Choroid plexus epithelial cell (primary cell): ENCODE measurements around the gene CYP20A1.
"Not testable (repeated sequence)": the region's sequence is repeated elsewhere in the genome, so short reads cannot be mapped to it uniquely, and the experiment has no call there.

Experiments
- DNase-seq: peaks from one replicate; pipeline ENCODE4 v3.0.0-alpha.2; 2010; ENCODE audit warnings: low read depth
- H3K4me3 ChIP-seq: 2 replicates; pipeline ENCODE4 v1.5.1; 2011; ENCODE audit warnings: low read depth, mild to moderate bottlenecking, control low read depth, low read length, moderate library complexity
- TF ChIP-seq, protein P1 (sequence below): conservative IDR thresholded peaks from 2 replicates; pipeline ENCODE4 v1.5.1; 2011; ENCODE audit warnings: low read depth, mild to moderate bottlenecking, control low read depth, inconsistent platforms, low read length, moderate library complexity

The CYP20A1 gene

GRCh38 chr2:203301667-203302066 is 62.8 kb downstream of the CYP20A1 start:
- no peak for DNase-seq
- TF ChIP-seq, protein P1, sequence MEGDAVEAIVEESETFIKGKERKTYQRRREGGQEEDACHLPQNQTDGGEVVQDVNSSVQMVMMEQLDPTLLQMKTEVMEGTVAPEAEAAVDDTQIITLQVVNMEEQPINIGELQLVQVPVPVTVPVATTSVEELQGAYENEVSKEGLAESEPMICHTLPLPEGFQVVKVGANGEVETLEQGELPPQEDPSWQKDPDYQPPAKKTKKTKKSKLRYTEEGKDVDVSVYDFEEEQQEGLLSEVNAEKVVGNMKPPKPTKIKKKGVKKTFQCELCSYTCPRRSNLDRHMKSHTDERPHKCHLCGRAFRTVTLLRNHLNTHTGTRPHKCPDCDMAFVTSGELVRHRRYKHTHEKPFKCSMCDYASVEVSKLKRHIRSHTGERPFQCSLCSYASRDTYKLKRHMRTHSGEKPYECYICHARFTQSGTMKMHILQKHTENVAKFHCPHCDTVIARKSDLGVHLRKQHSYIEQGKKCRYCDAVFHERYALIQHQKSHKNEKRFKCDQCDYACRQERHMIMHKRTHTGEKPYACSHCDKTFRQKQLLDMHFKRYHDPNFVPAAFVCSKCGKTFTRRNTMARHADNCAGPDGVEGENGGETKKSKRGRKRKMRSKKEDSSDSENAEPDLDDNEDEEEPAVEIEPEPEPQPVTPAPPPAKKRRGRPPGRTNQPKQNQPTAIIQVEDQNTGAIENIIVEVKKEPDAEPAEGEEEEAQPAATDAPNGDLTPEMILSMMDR: no peak
- no peak overlapping the region for H3K4me3 ChIP-seq

DNA sequence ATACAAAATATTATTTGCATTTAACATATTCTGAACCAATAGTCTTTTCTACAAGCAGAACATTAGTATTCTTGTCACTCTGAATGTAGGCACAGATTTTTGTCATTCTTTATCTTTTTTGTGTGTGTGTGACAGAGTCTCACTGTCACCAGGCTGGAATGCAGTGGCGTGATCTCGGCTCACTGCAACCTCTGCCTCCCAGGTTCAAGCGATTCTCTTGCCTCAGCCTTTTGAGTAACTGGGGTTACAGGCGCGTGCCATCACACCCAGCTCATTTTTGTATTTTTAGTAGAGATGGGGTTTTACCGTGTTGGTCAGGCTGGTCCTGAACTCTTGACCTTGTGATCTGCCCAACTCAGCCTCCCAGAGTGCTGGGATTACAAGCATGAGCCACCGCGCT is 63.8 kb downstream of the CYP20A1 start:
- DNase-seq, H3K4me3 ChIP-seq: not testable (repeated sequence)

DNA sequence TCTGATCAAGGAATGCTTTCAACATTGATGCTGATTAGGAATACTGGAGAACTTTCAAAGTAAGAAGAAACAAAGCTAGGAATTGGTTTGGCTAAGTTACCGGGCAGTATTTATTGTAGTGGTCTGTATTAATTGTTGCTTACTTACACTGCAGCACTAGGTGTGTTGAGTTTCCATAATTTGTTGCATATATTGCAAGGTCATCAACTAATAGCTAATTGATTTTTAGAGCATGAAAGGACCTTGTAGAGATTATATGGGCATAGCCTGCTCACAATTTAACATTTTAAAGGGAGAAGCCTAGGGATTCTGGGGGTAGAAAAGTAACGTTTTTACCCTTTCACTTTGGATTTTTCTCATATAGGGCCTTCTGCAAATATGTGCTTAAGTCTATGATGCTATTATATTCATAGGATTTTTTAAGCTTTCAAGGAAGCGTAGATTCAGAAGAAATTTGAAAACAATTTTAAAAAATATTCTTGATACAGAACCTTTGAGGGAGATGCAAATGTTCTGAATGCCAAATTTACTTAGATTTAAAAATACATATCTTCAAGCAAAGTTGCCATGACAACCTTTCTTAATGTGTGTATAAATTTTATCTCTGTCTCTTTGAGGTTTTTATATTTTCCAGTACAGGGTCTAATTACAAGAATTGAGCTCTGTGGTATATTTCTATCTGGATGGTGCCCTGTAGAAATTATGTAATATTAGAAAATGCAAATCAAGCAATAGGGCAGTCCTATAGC is 72.0 kb downstream of the CYP20A1 start:
- DNase-seq: no peak
- no peak overlapping the region for H3K4me3 ChIP-seq
- TF ChIP-seq, protein P1: no peak

DNA sequence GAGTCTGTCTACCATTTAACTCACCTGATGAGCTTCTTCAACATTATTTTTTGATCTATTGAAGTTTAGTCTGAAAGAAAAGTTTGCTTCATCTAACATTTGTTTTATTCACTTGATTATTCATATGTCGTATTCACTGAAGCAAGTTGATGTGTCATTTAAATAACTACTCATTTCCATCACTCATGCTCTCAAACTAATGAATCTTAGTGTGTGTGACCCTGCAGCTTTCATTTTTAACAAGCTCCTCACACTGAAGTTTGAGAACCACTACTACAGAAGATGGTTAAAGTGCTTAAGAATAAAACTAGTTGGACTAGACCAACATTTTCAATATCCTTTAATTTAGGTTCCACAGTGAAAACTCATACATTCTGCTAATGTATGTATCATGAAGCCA is 87.5 kb downstream of the CYP20A1 start:
- H3K4me3 ChIP-seq: no peak overlapping the region
- TF ChIP-seq, protein P1: no peak
- no peak for DNase-seq

DNA sequence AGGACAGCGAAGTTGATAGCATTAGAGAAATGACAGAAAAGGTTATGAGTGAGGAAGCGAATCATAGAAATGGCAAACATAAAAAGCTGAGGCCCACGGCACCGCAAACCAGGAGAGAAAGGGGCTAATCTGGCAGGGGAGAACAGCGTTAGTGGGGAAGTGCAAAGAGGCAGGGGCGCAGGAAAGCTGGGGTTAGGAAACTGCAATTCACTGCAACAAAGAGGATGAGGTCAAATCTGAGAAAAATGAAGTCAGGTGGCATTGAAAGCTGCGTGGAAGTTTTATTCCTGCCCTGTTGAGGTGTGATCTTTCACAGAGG is 88.7 kb downstream of the CYP20A1 start:
- TF ChIP-seq, protein P1: no peak
- H3K4me3 ChIP-seq: peak overlapping the region; percentile 85
- DNase-seq: peak; percentile 10

DNA sequence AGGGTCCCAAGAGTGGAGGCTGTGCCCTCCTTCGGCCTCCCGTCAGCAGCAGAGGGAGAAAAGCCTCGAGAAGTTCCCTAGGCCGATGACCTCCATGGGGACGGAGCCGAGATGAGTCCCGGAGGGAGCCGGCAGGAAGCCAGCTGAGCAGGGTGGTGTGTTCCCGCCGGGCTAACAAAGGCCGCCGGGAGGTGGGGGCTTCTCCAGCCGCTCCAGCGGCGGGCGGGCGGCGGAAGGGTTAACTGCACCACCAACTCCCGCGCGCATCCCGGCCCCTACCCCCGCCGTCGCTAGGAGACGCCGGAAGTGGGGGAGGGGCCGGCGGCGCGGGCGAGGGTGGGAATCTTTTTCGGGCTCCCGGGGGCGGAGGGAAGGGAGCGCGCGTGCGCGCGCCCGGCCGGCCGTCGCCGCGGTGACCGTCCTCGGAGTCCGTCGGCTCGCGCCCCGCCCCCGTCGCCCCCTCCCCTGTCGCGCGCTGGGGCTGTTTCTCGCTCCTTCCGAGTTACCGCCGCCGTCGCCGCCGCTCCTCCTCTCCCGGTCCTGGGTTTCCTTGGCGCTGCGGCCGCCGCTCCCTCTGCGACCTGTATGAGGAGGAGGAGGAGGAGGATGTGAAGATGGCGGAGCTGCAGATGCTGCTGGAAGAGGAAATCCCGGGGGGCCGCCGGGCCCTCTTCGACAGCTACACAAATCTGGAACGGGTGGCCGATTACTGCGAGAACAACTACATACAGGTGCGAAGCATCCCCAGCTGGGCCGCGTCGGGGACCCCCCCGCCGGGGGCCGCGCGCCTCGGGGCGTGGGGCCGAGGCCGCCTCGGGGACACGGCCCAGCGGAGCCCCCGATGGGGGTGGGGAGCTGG is 89.3 kb downstream of the CYP20A1 start, which contains the start of gene ABI2:
TSS of gene ABI2 (plus strand) at position 494 of the 859 bp plus-strand sequence. CDS start at position 615, 121 bp downstream.
- peak; percentile 76 for DNase-seq
- peak within 1 kb of the TSS; percentile 85 for H3K4me3 ChIP-seq
- TF ChIP-seq, protein P1: peak; percentile 8

GRCh38 chr2:203328760-203329540 is 90.1 kb downstream of the CYP20A1 start:
- peak overlapping the region; percentile 85 for H3K4me3 ChIP-seq
- TF ChIP-seq, protein P1: no peak
- DNase-seq: peak; percentile 36
